Bone marrow (tissue), 2 donors: ENCODE results near the gene BMAL1.
A peak's percentile ranks its signal among the peaks of the same experiment; 100 is the strongest.
"Not testable (repeated sequence)": the region's sequence is repeated elsewhere in the genome, so short reads cannot be mapped to it uniquely, and the experiment has no call there.

Experiments
- DNase-seq, 2 donors: peaks; one replicate each; lab custom pipeline; 2025; lab: John Stamatoyannopoulos, UW

The BMAL1 gene

DNA sequence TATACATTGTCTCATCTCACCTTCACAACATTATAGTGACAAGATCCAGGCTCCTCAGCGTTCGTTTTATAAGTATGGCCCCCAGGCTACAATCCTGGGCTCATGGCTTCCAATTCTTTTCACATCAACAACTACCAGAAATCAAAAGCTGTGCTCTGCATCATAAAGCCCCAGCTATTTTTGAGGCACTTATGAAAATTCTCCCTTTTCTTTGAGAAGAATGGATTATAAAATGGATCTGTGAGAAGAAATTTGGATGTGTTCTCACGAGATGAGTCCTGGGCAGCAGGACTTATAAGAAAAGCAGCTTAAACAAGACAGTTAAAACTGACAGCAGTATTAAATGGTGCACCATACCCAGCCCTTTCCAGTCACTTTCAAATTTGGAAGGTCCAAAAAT, 105.2 kb downstream of the BMAL1 start:
- DNase-seq: no peak

DNA sequence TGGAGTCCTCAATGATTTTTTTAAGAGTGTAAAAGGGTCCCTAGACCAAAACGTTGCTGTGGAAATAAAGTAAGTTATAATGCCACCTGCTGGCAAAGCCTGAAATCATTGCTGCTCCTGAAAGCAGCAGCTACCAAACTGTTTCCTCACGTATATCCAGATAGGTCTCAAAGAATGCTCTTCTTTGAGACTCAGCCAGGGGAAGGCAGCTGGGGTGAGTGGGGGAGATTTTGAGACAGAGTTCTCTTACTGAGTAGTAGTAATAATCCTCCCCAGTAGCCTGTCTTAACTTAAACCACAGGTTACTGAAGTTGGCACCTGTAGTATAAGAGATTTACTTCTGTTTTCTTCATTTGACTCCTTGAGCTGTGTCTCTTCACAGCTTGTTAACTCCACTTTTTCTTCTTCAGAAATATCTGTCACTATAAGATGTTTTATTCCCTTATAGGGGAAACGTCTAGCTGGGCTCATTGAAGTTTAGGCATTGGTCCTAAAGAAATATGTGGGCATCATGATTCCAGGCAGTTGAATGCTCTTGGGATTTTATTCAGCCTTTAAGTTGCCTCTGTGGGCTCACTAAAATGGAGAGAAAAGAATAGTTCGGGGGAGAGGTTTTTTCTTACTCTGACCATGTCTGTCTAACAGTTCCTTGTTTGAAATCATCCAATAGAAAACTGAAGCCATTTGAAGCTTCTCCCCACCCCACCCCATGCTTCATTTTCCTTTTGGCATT, 107.5 kb downstream of the BMAL1 start:
- DNase-seq: peak in 1 of 2 donors; percentile 6

DNA sequence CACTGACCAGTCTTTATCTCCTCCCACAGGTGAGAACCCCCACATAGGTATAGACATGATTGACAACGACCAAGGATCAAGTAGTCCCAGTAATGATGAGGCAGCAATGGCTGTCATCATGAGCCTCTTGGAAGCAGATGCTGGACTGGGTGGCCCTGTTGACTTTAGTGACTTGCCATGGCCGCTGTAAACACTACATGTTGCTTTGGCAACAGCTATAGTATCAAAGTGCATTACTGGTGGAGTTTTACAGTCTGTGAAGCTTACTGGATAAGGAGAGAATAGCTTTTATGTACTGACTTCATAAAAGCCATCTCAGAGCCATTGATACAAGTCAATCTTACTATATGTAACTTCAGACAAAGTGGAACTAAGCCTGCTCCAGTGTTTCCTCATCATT, 109.0 kb downstream of the BMAL1 start:
- DNase-seq: no peak

DNA sequence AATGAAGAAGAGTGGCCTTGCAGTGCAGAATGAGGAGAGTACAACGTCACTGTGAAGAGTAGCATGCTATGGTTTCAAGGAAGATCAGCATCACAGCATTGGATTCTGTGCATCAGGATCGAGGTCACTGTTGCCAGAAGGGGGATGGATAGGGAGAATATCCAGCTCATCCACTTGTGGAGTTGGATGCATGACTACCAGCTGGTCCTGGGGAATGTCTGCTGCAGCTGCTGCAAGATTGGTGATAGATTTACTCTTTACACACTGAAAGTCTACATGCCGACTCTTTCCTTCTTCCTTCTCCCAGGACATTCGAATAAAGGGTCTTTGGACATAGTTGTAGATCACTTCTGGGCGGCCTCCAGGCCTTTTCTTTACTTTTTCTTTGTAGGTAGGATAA, 111.2 kb downstream of the BMAL1 start:
- DNase-seq: no peak

DNA sequence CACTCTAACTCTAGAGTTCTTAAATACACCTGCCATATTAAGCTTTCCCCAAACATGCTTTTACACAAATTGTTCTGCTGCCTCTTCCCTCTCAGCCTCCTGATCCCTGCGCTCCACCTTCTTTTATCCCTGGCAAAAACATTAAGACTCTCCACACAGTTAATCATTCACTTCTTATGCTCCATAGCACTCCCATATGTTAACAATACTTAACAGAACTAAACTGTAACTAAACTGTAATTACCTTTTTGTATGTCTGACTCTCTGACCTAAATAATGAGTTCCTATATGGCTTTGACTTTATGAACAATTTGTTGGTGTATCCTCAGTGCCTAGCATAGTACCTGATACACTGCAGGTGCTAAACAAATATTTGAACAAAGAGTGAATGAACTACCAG, 113.6 kb downstream of the BMAL1 start:
- DNase-seq: no peak

DNA sequence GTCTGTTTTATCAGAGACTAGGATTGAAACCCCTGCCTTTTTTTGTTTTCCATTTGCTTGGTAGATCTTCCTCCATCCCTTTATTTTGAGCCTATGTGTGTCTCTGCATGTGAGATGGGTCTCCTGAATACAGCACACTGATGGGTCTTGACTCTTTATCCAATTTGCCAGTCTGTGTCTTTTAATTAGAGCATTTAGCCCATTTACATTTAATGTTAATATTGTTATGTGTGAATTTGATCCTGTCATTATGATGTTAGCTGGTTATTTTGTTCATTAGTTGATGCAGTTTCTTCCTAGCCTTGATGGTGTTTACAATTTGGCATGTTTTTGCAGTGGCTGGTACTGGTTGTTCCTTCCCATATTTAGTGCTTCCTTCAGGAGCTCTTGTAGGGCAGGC, 120.7 kb downstream of the BMAL1 start:
- DNase-seq: not testable (repeated sequence)

DNA sequence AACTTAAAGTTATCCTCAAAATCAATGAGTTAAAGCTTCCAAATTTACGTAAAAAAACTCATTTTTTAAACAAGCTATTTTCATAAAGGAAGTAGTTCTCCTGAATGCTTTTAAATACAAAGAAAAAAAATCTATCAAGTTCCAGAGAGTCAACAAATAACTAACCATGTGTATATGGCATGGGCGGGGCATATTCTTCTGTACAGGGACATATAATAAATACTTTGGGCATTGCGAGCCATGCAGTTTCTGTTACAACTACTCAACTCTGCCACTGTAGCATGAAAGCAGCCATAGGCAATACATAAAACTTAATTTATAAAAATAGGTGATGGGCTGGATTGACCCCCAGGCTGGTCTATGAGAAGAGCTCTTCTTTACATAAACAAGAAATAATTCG, 127.6 kb downstream of the BMAL1 start:
- DNase-seq: no peak

DNA sequence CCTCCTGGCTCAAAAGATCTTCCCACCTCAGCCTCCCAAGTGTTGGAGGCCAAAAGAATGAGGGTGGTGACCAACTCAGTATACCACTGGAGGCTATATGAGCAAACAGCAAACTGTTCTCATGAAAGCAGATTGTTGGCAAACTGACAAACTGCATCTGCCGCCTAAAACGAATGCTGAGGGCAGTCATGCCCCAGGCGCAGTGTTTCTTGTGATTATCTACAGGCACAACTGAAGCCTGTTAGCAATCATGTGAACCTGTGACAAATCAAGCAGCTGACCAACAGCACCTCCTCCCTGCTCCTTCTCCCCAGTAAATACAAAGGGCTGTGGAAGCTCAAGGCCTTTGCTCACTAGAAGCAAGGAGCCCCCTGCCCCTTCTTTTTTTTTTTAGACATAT, 137.6 kb downstream of the BMAL1 start:
- no peak for DNase-seq

DNA sequence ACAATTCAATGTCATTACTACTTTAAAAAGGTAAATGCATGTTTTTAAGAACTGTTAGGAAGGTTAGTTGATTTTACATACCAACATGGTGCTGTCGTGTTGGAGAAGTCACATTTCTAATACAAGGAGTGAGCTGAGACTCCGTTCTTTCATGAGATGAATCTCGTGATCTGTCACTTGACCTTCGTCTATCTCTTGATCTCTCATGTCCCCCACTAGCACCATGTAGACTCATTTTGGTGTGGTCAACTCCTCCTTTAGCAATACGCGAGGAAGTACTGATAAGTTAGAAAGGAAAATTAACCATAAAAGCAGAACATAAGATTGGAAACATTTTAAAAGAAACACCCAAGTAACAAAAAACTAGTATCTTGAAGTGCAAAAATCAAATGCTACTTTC, 144.0 kb downstream of the BMAL1 start:
- no peak for DNase-seq

DNA sequence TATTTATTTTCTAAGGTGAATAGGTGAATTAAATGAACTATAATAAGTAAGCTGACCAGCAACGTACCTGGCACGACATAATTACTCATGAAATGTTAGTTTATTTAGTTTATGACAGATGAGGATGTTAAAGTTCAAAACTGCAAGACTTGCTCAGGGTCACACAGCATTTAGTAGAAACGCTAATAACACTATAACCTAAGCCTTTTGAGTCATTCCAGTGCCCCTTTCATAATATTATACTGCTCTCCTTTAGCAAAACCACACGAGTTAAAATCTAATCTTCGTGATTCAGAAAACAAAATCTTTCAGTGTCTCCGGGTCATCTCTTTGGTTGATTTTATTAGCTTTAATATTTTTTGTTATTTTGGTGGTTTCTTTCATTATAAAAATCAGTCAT, 145.8 kb downstream of the BMAL1 start:
- DNase-seq: no peak

DNA sequence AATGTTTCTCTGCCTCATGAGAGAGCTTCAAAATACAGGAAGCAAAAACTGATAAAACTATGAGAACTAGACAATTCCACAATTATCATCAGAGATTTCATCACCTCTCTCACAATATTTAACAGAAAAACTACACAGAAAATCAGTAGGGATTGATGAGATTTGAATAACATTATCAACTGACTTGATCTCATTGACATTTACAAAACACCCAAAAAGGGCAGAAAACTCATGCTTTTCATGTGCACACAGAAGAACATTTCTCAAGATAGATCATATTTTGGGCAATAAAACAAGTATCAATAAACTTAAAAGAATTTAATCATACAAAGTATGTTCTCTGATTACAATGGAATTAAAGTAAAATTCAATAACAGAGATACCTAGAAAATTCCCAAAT, 149.8 kb downstream of the BMAL1 start:
- no peak for DNase-seq

DNA sequence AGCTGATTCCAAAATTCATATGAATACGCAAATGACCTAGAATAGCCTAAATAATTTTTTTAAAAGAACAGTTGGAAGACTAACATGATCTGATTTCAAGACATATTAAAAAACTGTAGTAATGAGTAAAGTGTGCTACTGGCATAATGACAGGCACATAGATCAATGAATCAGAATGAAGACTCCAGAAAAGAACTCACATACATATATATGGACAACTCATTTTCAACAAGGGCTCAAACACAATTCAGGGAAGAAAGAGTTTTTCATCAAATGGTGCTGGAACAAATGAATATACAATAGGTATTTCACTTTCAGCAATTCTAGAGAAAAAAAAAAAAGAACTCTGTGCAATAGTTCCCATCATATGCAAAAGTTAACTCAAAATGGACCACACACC, 151.7 kb downstream of the BMAL1 start:
- DNase-seq: no peak

DNA sequence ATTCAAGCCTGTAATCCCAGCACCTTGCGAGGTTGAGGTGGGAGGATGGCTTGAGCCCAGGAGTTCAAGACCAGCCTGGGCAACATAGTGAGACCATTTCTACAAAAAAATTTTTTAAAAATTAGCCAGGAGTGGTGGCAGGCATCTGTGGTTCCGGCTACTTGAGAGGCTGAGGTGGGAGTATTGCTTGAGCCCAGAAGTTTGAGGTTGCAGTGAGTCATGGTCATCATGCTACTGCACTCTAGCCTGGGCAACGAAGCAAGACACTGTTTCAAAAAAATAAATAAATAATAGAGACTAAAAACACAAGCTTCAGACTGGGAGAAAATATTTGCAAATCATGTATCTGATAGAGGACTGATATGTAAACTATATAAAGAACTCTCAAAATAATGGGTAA, 152.2 kb downstream of the BMAL1 start:
- no peak for DNase-seq

DNA sequence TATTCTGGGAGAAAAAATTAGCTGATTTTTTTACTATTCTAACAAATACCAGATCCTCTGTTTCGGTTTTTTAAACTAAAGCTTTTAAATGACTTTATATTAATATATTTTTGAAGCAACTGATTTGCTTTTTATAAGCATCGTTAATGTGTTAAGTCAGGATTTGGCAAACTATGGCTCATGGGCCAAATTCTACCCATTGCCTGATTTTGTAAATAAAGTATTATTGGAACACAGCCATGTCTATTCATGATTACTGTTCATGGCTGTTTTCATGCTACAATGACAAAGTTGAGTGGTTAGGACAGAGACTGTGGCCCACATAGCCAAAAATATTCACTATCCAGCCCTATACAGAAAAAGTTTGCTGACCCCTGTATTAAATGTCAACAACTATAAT, 155.8 kb downstream of the BMAL1 start:
- no peak for DNase-seq

DNA sequence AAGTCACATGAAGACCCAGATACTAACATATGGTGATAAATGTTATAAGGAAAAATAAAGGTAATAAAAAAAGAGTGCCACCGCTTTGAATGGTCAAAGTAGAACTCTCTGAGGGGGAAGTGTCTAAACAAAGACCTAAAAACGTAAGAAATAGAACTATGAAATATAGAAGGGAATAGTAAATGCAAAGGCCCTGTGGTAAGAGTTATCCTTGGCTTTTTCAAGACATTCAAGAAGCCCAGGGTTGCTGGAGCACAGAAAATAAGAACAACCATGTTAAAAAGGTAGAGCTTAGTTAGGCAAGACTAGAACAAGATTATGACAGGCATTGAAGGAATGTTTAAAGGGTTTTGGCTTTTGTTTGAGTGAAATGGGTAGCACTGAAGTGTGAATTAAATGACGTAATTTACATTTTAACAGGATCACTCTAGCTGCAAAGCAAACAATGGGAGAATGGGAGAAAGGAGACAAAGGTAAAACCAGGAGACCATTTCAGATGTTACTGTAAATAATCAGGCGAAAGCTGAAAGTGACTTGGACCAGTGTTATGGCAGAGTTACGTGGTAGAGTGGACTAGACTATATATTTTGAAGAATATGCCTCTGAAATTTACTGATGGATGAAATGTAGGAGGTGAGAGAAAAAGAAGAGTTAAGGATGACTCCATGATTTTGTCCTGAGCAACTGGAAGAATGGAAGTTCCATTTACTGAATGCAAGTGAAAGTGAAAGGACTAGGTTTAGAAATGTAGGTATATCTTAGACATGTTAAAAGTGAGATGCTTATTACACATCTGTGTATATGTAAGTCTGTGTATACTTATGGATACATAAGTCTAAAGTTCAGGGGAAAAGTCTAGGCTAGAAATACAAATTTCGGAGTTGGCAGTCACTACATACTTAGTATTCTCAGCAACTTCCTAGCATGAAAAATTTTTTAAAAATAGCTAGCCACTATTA, 156.9 kb downstream of the BMAL1 start:
- DNase-seq: no peak

DNA sequence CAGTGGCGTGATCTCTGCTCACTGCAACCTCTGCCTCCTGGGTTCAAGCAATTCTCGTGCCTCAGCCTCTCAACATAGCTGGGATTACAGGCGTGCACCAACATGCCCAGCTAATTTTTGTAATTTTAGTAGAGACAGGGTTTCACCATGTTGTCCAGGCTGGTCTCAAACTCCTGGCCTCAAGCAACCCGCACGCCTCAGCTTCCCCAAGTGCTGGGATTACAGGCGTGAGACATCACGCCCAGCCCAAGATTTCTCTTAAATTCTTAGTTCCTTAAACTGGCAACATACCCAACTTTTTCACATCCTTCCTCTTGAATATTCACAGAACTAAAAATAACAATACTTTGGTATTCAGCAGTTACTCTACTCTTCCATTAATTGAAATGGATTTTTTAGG, 159.2 kb downstream of the BMAL1 start:
- DNase-seq: not testable (repeated sequence)
